Measurements from ENCODE around the gene HDAC4. TPM values are rescaled to one million over a fixed set of nuclear protein-coding genes. Genes with fewer than 3 reads are reported as not detected.
A peak's percentile ranks its signal among the peaks of the same experiment; 100 is the strongest.
"Not testable (repeated sequence)": the region's sequence is repeated elsewhere in the genome, so short reads cannot be mapped to it uniquely, and the experiment has no call there.

Gene HDAC4
- polyA plus RNA-seq, 1 donor from 2014 or later = 2.8 TPM

- H3K36me3 Mint-ChIP-seq = peaks cover 4% of the 10 kb centered on the region
- no peaks in the 10 kb centered on the region for H3K9me3 Mint-ChIP-seq
- H3K4me1 Mint-ChIP-seq = peaks cover 44 to 72% (median 56%) of the 10 kb centered on the region in 3 donors
- H3K27ac Mint-ChIP-seq = peak overlapping the region; percentile 9 to 83 (median 49)
- peak overlapping the region; percentile 12 to 47 (median 40) for H3K4me3 Mint-ChIP-seq
- peaks cover 38% of the 10 kb centered on the region for H3K27me3 Mint-ChIP-seq
Observed at GRCh38 chr2:239289545-239289944, 111.3 kb downstream of the HDAC4 start.

GRCh38 chr2:239288951-239289511 is 111.8 kb downstream of the HDAC4 start:
- H3K4me1 Mint-ChIP-seq = peaks cover 39 to 66% (median 52%) of the 10 kb centered on the region in 3 donors
- peaks cover 4% of the 10 kb centered on the region for H3K36me3 Mint-ChIP-seq
- peaks cover 35% of the 10 kb centered on the region for H3K27me3 Mint-ChIP-seq
- H3K4me3 Mint-ChIP-seq = peak overlapping the region in 3 of 4 donors; percentile 38 to 80 (median 47)
- H3K27ac Mint-ChIP-seq = peak overlapping the region; percentile 9 to 83 (median 49)
- no peaks in the 10 kb centered on the region for H3K9me3 Mint-ChIP-seq

GRCh38 chr2:239288237-239288636 is 112.6 kb downstream of the HDAC4 start:
- peaks cover 32% of the 10 kb centered on the region for H3K27me3 Mint-ChIP-seq
- H3K36me3 Mint-ChIP-seq = peaks cover 4% of the 10 kb centered on the region
- peaks cover 35 to 61% (median 47%) of the 10 kb centered on the region in 3 donors for H3K4me1 Mint-ChIP-seq
- H3K9me3 Mint-ChIP-seq = no peaks in the 10 kb centered on the region
- peak overlapping the region in 1 of 3 donors; percentile 73 for H3K27ac Mint-ChIP-seq
- no peak overlapping the region for H3K4me3 Mint-ChIP-seq

GRCh38 chr2:239287461-239287860 is 113.4 kb downstream of the HDAC4 start:
- Mint-ChIP-seq H3K27me3 (peaks cover 27% of the 10 kb centered on the region), H3K27ac (no peak overlapping the region), H3K4me1 (peaks cover 33 to 56% (median 46%) of the 10 kb centered on the region in 3 donors), H3K36me3 (peaks cover 4% of the 10 kb centered on the region), H3K4me3 (no peak overlapping the region), H3K9me3 (no peaks in the 10 kb centered on the region)

GRCh38 chr2:239286901-239287300 is 113.9 kb downstream of the HDAC4 start:
- Mint-ChIP-seq H3K9me3 (no peaks in the 10 kb centered on the region), H3K4me3 (no peak overlapping the region), H3K36me3 (peaks cover 4% of the 10 kb centered on the region), H3K27me3 (peaks cover 23% of the 10 kb centered on the region), H3K27ac (no peak overlapping the region), H3K4me1 (peaks cover 29 to 50% (median 41%) of the 10 kb centered on the region in 3 donors)

GRCh38 chr2:239285932-239286230 is 114.9 kb downstream of the HDAC4 start:
- H3K4me3 Mint-ChIP-seq = peak overlapping the region in 2 of 4 donors; percentile 78 to 81
- H3K9me3 Mint-ChIP-seq = no peaks in the 10 kb centered on the region
- H3K4me1 Mint-ChIP-seq = peaks cover 23 to 43% (median 35%) of the 10 kb centered on the region in 3 donors
- peaks cover 23% of the 10 kb centered on the region for H3K27me3 Mint-ChIP-seq
- peaks cover 4% of the 10 kb centered on the region for H3K36me3 Mint-ChIP-seq
- peak overlapping the region in 2 of 3 donors; percentile 17 to 49 for H3K27ac Mint-ChIP-seq

- peak overlapping the region in 1 of 3 donors; percentile 17 for H3K27ac Mint-ChIP-seq
- H3K27me3 Mint-ChIP-seq = peaks cover 23% of the 10 kb centered on the region
- H3K4me1 Mint-ChIP-seq = peaks cover 23 to 39% (median 34%) of the 10 kb centered on the region in 3 donors
Observed at GRCh38 chr2:239285071-239285931, 115.5 kb downstream of the HDAC4 start.

GRCh38 chr2:239283961-239284795 is 116.6 kb downstream of the HDAC4 start:
- peaks cover 4% of the 10 kb centered on the region for H3K36me3 Mint-ChIP-seq
- peaks cover 21% of the 10 kb centered on the region for H3K27me3 Mint-ChIP-seq
- no peaks in the 10 kb centered on the region for H3K9me3 Mint-ChIP-seq
- no peak overlapping the region for H3K4me3 Mint-ChIP-seq
- no peak overlapping the region for H3K27ac Mint-ChIP-seq
- peaks cover 18 to 31% (median 25%) of the 10 kb centered on the region in 3 donors for H3K4me1 Mint-ChIP-seq

More at GRCh38 chr2:239285071-239285931, 115.5 kb downstream of the HDAC4 start:
- H3K9me3 Mint-ChIP-seq = no peaks in the 10 kb centered on the region
- H3K36me3 Mint-ChIP-seq = peaks cover 4% of the 10 kb centered on the region
- H3K4me3 Mint-ChIP-seq = peak overlapping the region in 3 of 4 donors; percentile 66 to 81 (median 78)

- Mint-ChIP-seq H3K4me1 (peaks cover 14 to 24% (median 18%) of the 10 kb centered on the region in 3 donors), H3K27me3 (peaks cover 19% of the 10 kb centered on the region)
Observed at GRCh38 chr2:239283288-239283945, 117.4 kb downstream of the HDAC4 start.

GRCh38 chr2:239282448-239283287 is 118.2 kb downstream of the HDAC4 start:
- Mint-ChIP-seq H3K27ac (no peak overlapping the region), H3K9me3 (no peaks in the 10 kb centered on the region), H3K4me3 (no peak overlapping the region), H3K4me1 (peaks cover 14 to 20% (median 18%) of the 10 kb centered on the region in 3 donors), H3K27me3 (peaks cover 17% of the 10 kb centered on the region), H3K36me3 (peaks cover 2% of the 10 kb centered on the region)

More at GRCh38 chr2:239283288-239283945, 117.4 kb downstream of the HDAC4 start:
- no peak overlapping the region for H3K4me3 Mint-ChIP-seq
- no peaks in the 10 kb centered on the region for H3K9me3 Mint-ChIP-seq
- H3K36me3 Mint-ChIP-seq = peaks cover 4% of the 10 kb centered on the region
- H3K27ac Mint-ChIP-seq = no peak overlapping the region

GRCh38 chr2:239280296-239281017 is 120.4 kb downstream of the HDAC4 start:
- not testable (repeated sequence) for H3K27ac Mint-ChIP-seq, H3K4me1 Mint-ChIP-seq, H3K9me3 Mint-ChIP-seq, H3K36me3 Mint-ChIP-seq, H3K4me3 Mint-ChIP-seq
- H3K27me3 Mint-ChIP-seq = peaks cover 19% of the 10 kb centered on the region

GRCh38 chr2:239279508-239280295 is 121.1 kb downstream of the HDAC4 start:
- H3K27me3 Mint-ChIP-seq = peaks cover 19% of the 10 kb centered on the region
- no peaks in the 10 kb centered on the region for H3K36me3 Mint-ChIP-seq
- peaks cover 7 to 9% (median 8%) of the 10 kb centered on the region in 3 donors for H3K4me1 Mint-ChIP-seq
- H3K4me3 Mint-ChIP-seq = no peak overlapping the region
- H3K27ac Mint-ChIP-seq = peak overlapping the region in 1 of 3 donors; percentile 32
- H3K9me3 Mint-ChIP-seq = no peaks in the 10 kb centered on the region
